HL-60 (cell line): ENCODE measurements around the gene DHRS1.

Source experiments
- DNase-seq, 2 experiments: peaks; one replicate each; pipeline ENCODE4 v3.0.0-alpha.2; 2010 to 2020; ENCODE audit warnings: low read depth in 1 of 2, low spot score in 1 of 2
- H3K27ac ChIP-seq: fragments of 250-450 bp; sonication (Bioruptor Pico); replicated peaks from 2 replicates; pipeline ENCODE4 v1.5.1; 2020; ENCODE audit warnings: mild to moderate bottlenecking, moderate library complexity
- H3K27me3 ChIP-seq: fragments of 250-450 bp; sonication (Bioruptor Pico); 2 replicates; pipeline ENCODE4 v1.5.1; 2021; ENCODE audit warnings: mild to moderate bottlenecking, moderate library complexity; ENCODE audit not compliant: insufficient read depth, poor library complexity, severe bottlenecking
- H3K4me3 ChIP-seq: replicated peaks from 2 replicates; pipeline ENCODE4 v1.5.1; 2011; ENCODE audit warnings: mild to moderate bottlenecking, control low read depth, low read length; ENCODE audit not compliant: insufficient read depth
- GABPA ChIP-seq: IDR thresholded peaks from 2 replicates; pipeline ENCODE4 v1.6.1; 2012; ENCODE audit warnings: low read depth
- POLR2AphosphoS5 ChIP-seq: IDR thresholded peaks from 2 replicates; pipeline ENCODE4 v1.6.1; 2012; ENCODE audit warnings: low read depth
- SPI1 ChIP-seq: IDR thresholded peaks from 2 replicates; pipeline ENCODE4 v1.6.1; 2012; ENCODE audit warnings: low read depth, mild to moderate bottlenecking, borderline replicate concordance
- TF ChIP-seq, protein P1 (sequence below): IDR thresholded peaks from one replicate; pipeline ENCODE4 v1.5.1; 2011; ENCODE audit warnings: low read length, control low read depth, inconsistent platforms; ENCODE audit not compliant: insufficient read depth
- TF ChIP-seq, protein P2 (sequence below): IDR thresholded peaks from 2 replicates; pipeline ENCODE4 v1.6.1; 2012; ENCODE audit warnings: low read depth; ENCODE audit not compliant: insufficient replicate concordance

DHRS1 gene

GRCh38 chr14:24343795-24344660 lies 44.4 kb upstream of the DHRS1 start:
- Histone ChIP-seq H3K27ac (no peak overlapping the region), H3K27me3 (no peaks in the 10 kb centered on the region), H3K4me3 (no peak overlapping the region)
- no peak; the same call in 1 of the 2 replicates for TF ChIP-seq SPI1
- TF ChIP-seq, protein P1, sequence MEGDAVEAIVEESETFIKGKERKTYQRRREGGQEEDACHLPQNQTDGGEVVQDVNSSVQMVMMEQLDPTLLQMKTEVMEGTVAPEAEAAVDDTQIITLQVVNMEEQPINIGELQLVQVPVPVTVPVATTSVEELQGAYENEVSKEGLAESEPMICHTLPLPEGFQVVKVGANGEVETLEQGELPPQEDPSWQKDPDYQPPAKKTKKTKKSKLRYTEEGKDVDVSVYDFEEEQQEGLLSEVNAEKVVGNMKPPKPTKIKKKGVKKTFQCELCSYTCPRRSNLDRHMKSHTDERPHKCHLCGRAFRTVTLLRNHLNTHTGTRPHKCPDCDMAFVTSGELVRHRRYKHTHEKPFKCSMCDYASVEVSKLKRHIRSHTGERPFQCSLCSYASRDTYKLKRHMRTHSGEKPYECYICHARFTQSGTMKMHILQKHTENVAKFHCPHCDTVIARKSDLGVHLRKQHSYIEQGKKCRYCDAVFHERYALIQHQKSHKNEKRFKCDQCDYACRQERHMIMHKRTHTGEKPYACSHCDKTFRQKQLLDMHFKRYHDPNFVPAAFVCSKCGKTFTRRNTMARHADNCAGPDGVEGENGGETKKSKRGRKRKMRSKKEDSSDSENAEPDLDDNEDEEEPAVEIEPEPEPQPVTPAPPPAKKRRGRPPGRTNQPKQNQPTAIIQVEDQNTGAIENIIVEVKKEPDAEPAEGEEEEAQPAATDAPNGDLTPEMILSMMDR: no peak
- TF ChIP-seq, protein P2, sequence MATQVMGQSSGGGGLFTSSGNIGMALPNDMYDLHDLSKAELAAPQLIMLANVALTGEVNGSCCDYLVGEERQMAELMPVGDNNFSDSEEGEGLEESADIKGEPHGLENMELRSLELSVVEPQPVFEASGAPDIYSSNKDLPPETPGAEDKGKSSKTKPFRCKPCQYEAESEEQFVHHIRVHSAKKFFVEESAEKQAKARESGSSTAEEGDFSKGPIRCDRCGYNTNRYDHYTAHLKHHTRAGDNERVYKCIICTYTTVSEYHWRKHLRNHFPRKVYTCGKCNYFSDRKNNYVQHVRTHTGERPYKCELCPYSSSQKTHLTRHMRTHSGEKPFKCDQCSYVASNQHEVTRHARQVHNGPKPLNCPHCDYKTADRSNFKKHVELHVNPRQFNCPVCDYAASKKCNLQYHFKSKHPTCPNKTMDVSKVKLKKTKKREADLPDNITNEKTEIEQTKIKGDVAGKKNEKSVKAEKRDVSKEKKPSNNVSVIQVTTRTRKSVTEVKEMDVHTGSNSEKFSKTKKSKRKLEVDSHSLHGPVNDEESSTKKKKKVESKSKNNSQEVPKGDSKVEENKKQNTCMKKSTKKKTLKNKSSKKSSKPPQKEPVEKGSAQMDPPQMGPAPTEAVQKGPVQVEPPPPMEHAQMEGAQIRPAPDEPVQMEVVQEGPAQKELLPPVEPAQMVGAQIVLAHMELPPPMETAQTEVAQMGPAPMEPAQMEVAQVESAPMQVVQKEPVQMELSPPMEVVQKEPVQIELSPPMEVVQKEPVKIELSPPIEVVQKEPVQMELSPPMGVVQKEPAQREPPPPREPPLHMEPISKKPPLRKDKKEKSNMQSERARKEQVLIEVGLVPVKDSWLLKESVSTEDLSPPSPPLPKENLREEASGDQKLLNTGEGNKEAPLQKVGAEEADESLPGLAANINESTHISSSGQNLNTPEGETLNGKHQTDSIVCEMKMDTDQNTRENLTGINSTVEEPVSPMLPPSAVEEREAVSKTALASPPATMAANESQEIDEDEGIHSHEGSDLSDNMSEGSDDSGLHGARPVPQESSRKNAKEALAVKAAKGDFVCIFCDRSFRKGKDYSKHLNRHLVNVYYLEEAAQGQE: no peak
- TF ChIP-seq POLR2AphosphoS5: no peak
- no peak for TF ChIP-seq GABPA
- DNase-seq: no peak

DNA sequence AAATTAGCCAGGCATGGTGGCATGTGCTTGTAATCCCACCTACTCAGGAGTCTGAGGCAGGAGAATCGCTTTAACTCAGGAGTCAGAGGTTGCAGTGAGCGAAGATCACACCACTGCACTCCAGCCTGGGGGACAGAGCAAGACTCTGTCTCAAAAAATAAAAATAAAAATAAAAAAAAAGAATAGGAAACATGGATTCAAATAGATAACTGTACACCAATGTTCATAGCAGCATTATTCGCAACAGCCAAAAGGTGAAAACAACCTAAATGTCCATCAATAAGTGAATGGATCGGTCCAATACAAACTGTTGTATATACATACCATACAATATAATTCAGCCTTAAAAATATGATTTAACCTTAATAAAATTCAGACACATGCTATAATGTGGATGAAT lies 43.3 kb upstream of the DHRS1 start:
- Histone ChIP-seq H3K27ac (no peak overlapping the region), H3K27me3 (no peaks in the 10 kb centered on the region), H3K4me3 (no peak overlapping the region)
- TF ChIP-seq POLR2AphosphoS5: no peak
- TF ChIP-seq SPI1: no peak
- no peak for TF ChIP-seq GABPA
- TF ChIP-seq, protein P1: no peak
- TF ChIP-seq, protein P2: no peak
- DNase-seq: no peak

DNA sequence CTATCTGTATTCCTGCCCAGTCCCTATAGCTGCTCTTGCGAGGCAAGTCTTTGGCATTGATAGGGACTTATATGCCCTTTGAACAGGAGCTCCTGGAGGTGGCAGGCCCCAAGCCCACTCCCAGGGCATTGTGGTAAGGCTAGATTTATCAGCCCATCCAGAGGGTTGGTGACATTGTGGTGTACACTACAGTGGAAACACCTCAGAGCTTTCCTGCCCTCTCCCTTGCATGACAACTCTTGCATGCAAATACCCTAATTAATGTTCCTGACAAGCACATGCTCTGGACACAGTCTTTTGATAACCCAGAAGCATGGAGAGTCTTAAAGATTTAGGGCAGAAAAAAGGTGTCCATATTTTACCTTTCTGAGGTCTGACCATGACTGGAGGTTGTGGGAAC lies 41.0 kb upstream of the DHRS1 start:
- no peak for DNase-seq
- Histone ChIP-seq H3K27me3 (no peaks in the 10 kb centered on the region), H3K4me3 (no peak overlapping the region), H3K27ac (no peak overlapping the region)
- TF ChIP-seq, protein P2: no peak
- TF ChIP-seq SPI1 (no peak), GABPA (no peak), POLR2AphosphoS5 (no peak)
- TF ChIP-seq, protein P1: no peak
